ES-I3 (cell line): ENCODE measurements around the gene ZKSCAN2.

Experiments used
- H3K36me3 ChIP-seq: 2 replicates; pipeline ENCODE4 v1.6.1; 2013; ENCODE audit warnings: mild to moderate bottlenecking, low read length, control low read depth, moderate library complexity; ENCODE audit not compliant: insufficient read depth
- H3K4me1 ChIP-seq: 2 replicates; pipeline ENCODE4 v1.6.1; 2013; ENCODE audit warnings: mild to moderate bottlenecking, control low read depth, low read length; ENCODE audit not compliant: insufficient read depth
- H3K9ac ChIP-seq: 2 replicates; pipeline ENCODE4 v1.6.1; 2013; ENCODE audit warnings: low read depth, mild to moderate bottlenecking, low read length, moderate library complexity
- H3K9me3 ChIP-seq: 2 replicates; pipeline ENCODE4 v1.6.1; 2013; ENCODE audit warnings: mild to moderate bottlenecking, low read length, moderate library complexity; ENCODE audit not compliant: control insufficient read depth, insufficient read depth

ZKSCAN2 gene

GRCh38 chr16:25257956-25258860 lies 563 bp upstream of the ZKSCAN2 start:
- 0 out of 2 replicates have a peak, but pooled peaks cover 5% of the 10 kb centered on the region for H3K4me1 ChIP-seq
- H3K36me3 ChIP-seq, result peaks cover 3% of the 10 kb centered on the region; the same call in 1 of the 2 replicates
- no peaks in the 10 kb centered on the region for H3K9me3 ChIP-seq
- H3K9ac ChIP-seq, result peak overlapping the region; percentile 82

- Histone ChIP-seq H3K9me3 (no peaks in the 10 kb centered on the region), H3K9ac (peak overlapping the region; percentile 82), H3K36me3 (peaks cover 3% of the 10 kb centered on the region; the same call in 1 of the 2 replicates), H3K4me1 (0 out of 2 replicates have a peak, but pooled peaks cover 5% of the 10 kb centered on the region)
These were observed 763 bp downstream of the ZKSCAN2 start for GRCh38 chr16:25256695-25257469.

DNA sequence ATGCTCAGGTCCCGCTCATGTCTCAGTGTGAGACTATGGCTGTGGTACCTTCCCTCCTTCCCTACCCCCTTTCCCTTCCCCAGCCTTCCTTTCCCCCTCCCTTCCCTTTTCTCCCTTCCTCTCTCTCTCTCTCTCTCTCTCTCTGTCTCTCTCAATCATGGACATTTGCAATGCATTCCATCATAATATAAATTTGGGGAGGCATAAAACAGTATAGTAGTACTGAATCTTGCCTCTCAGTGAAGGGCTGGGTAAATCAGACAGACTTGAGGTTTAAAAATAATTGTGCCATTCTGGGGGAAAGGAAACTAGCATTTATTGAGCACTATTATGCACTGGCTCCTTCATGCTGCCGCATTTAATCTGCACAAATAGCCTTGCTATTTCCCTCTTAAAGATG lies 4.3 kb downstream of the ZKSCAN2 start:
- H3K36me3 ChIP-seq, result peaks cover 16% of the 10 kb centered on the region
- H3K4me1 ChIP-seq, result no peaks in the 10 kb centered on the region
- H3K9ac ChIP-seq, result no peak overlapping the region
- H3K9me3 ChIP-seq, result no peaks in the 10 kb centered on the region

GRCh38 chr16:25250467-25250866 lies 7.2 kb downstream of the ZKSCAN2 start:
- no peaks in the 10 kb centered on the region for H3K4me1 ChIP-seq
- peaks cover 28% of the 10 kb centered on the region for H3K36me3 ChIP-seq
- no peaks in the 10 kb centered on the region for H3K9me3 ChIP-seq

DNA sequence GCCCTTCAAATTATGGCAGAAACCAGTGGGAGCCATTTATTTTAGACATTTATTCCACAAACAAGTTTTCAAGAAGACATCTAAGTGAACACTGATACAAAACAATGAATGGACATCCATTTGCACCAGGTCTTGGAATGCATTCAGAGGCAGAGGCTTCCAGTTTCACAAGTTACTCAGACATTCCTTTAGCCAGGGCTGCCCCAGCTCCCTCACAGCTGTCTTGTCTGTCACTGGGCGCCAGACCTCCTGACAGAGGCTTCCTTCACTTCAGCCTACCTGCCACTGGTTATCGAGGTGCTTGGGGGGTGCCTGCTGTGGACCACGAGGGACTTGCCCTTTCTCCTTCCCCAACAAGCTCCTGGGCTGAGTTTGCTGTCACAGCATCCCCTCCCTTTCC lies 21.7 kb downstream of the ZKSCAN2 start:
- H3K36me3 ChIP-seq, result peaks cover 13% of the 10 kb centered on the region; the same call in 1 of the 2 replicates
- H3K9me3 ChIP-seq, result no peaks in the 10 kb centered on the region
- no peak overlapping the region for H3K9ac ChIP-seq
- no peaks in the 10 kb centered on the region for H3K4me1 ChIP-seq

More at GRCh38 chr16:25250467-25250866, 7.2 kb downstream of the ZKSCAN2 start:
- H3K9ac ChIP-seq, result no peak overlapping the region

DNA sequence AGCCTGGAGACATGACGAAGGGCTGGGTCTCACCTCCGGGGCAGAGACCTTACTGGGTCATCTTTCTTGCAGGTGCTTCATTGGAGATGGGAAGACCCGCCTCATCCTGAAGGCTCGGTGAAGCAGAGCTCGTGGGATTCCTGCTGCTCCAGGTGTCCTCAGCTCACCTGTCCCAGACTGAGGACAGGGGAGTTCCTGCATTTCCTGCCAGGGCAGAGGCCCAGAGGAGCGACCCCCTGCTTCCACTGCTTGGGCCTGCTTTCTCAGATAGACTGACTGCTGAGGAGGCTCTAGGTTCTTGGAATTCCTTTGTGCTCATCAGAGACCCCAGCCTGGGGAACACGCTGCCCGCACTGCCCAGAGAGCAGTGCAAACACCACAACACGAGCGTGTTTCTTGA lies 29.3 kb downstream of the ZKSCAN2 start:
- Histone ChIP-seq H3K36me3 (no peaks in the 10 kb centered on the region), H3K9me3 (no peaks in the 10 kb centered on the region), H3K9ac (no peak overlapping the region), H3K4me1 (no peaks in the 10 kb centered on the region)

- Histone ChIP-seq H3K4me1 (no peaks in the 10 kb centered on the region), H3K9ac (no peak overlapping the region), H3K9me3 (no peaks in the 10 kb centered on the region), H3K36me3 (no peaks in the 10 kb centered on the region)
These were observed 32.8 kb downstream of the ZKSCAN2 start for GRCh38 chr16:25224731-25225319.

DNA sequence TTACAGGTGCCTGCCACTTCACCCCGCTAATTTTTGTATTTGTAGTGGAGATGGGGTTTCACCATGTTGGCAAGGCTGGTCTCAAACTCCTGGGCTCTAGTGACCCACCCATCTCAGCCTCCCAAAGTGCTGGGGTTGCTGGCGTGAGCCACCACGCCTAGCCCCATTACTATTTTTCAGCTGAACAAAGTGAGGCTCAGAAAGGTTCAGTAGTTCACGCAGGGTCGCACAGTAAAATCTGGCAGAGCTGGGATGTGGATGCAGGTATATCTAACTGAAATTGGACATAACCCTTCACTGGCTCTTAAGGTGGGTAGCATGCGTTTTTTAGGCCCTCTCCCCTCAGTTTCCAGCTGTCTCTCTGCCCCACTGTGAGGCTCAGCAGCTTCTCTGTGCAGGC lies 33.7 kb downstream of the ZKSCAN2 start:
- H3K4me1 ChIP-seq, result no peaks in the 10 kb centered on the region
- H3K9me3 ChIP-seq, result no peaks in the 10 kb centered on the region
- H3K36me3 ChIP-seq, result no peaks in the 10 kb centered on the region
- H3K9ac ChIP-seq, result no peak overlapping the region

- Histone ChIP-seq H3K4me1 (no peaks in the 10 kb centered on the region), H3K9ac (no peak overlapping the region), H3K9me3 (no peaks in the 10 kb centered on the region), H3K36me3 (no peaks in the 10 kb centered on the region)
These were observed 34.7 kb downstream of the ZKSCAN2 start for GRCh38 chr16:25222959-25223358.

DNA sequence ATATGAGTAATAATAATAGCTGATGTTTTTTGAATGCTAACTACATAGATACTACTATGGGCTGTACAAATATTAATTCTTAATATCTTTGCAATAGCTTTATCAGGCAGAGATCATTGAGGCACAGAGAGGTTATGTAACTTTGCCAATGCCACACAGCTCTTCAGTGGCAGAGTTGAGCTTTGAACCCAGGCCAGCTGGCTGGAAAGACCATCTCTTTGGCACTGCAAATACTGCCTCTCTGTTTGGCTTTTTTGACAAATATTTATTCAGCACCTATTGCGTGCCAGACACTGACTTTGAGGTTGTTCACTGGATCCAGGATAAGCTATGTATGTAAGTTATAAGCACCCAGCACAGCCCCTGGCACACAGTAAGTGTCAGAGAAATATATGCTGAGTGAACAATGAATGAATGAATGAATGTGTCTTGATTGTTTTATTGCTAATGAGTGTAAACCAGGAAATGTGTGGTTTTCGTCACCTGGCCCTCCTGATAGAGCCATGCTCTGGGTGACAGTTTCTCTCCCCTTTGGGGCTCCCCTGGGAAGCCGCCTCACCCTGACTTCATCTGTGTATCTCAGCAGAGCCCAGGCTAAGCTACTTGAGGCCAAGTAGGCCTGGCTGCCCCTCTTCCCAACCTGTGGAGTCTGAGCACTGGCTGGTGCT lies 38.4 kb downstream of the ZKSCAN2 start:
- Histone ChIP-seq H3K9ac (no peak overlapping the region), H3K4me1 (no peaks in the 10 kb centered on the region), H3K9me3 (no peaks in the 10 kb centered on the region), H3K36me3 (no peaks in the 10 kb centered on the region)

- Histone ChIP-seq H3K4me1 (no peaks in the 10 kb centered on the region), H3K9me3 (no peaks in the 10 kb centered on the region), H3K9ac (no peak overlapping the region), H3K36me3 (no peaks in the 10 kb centered on the region)
These were observed 39.7 kb downstream of the ZKSCAN2 start for GRCh38 chr16:25217921-25218320.

DNA sequence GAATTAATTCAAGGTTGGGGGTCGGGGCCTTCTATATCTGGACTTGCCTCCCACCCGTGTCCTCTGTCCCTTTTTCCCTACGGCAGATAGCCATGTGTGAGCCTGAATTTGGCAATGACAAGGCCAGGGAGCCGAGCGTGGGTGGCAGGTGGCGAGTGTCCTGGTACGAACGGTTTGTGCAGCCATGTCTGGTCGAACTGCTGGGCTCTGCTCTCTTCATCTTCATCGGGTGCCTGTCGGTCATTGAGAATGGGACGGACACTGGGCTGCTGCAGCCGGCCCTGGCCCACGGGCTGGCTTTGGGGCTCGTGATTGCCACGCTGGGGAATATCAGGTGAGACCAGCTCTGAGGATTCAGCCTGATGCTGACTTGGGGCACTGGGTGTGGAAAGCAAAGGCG lies 40.5 kb downstream of the ZKSCAN2 start:
- no peaks in the 10 kb centered on the region for H3K4me1 ChIP-seq
- no peaks in the 10 kb centered on the region for H3K36me3 ChIP-seq
- no peak overlapping the region for H3K9ac ChIP-seq
- H3K9me3 ChIP-seq, result no peaks in the 10 kb centered on the region

GRCh38 chr16:25213709-25214397 lies 43.8 kb downstream of the ZKSCAN2 start:
- no peaks in the 10 kb centered on the region for H3K9me3 ChIP-seq
- no peaks in the 10 kb centered on the region for H3K4me1 ChIP-seq
- H3K36me3 ChIP-seq, result no peaks in the 10 kb centered on the region
- no peak overlapping the region for H3K9ac ChIP-seq
